Keratinocyte (primary cell): ENCODE measurements around the gene MLLT10. TPM values are rescaled to one million over a fixed set of nuclear protein-coding genes. Genes with fewer than 3 reads are reported as not detected.

Experiments
- DNase-seq: peaks from one replicate; pipeline ENCODE4 v3.0.0-alpha.2; 2011; ENCODE audit warnings: low read depth, missing footprints, low spot score
- FAIRE-seq: peaks from 2 replicates; lab custom pipeline; 2011; peaks lifted over from hg19 to GRCh38; lab: Jason Lieb, UNC
- H2AFZ ChIP-seq: 2 replicates; pipeline ENCODE4 v1.6.0; 2012; ENCODE audit warnings: low read length, control low read depth, inconsistent platforms; ENCODE audit not compliant: control insufficient read depth
- H3K27ac ChIP-seq: 2 replicates; pipeline ENCODE4 v1.5.1; 2011; ENCODE audit warnings: low read length; ENCODE audit not compliant: control insufficient read depth, insufficient read depth
- H3K27me3 ChIP-seq: 3 replicates; pipeline ENCODE4 v1.6.0; 2011; ENCODE audit warnings: low read length; ENCODE audit not compliant: control insufficient read depth, insufficient read depth; ENCODE audit errors: extremely low read depth
- H3K36me3 ChIP-seq, 2 experiments: 2 replicates in 1 of 2; 3 replicates in 1 of 2; pipeline ENCODE4 v1.5.1; 2011; ENCODE audit warnings: low read length in 2 of 2, mild to moderate bottlenecking in 1 of 2; ENCODE audit not compliant: control insufficient read depth in 2 of 2, insufficient read depth in 2 of 2; ENCODE audit errors: extremely low read depth in 1 of 2
- H3K4me1 ChIP-seq: 3 replicates; pipeline ENCODE4 v1.5.1; 2011; ENCODE audit warnings: low read length; ENCODE audit not compliant: control insufficient read depth, insufficient read depth; ENCODE audit errors: extremely low read depth
- H3K4me2 ChIP-seq: 3 replicates; pipeline ENCODE4 v1.6.0; 2011; ENCODE audit warnings: low read depth, low read length; ENCODE audit not compliant: control insufficient read depth, insufficient read depth; ENCODE audit errors: extremely low read depth
- H3K4me3 ChIP-seq, 3 experiments: fragments of 200-600 bp in 1 of 3; sonication (generic) in 1 of 3; 2 replicates in 2 of 3; 3 replicates in 1 of 3; pipeline ENCODE4 v1.5.1; 2011 to 2016; ENCODE audit warnings: low read length in 3 of 3, mild to moderate bottlenecking in 3 of 3, control low read depth in 2 of 3, inconsistent platforms in 1 of 3, low read depth in 1 of 3, mixed read lengths in 1 of 3, mixed run types in 1 of 3, moderate library complexity in 1 of 3; ENCODE audit not compliant: control insufficient read depth in 2 of 3, insufficient read depth in 2 of 3; ENCODE audit errors: extremely low read depth in 1 of 3
- H3K79me2 ChIP-seq: 2 replicates; pipeline ENCODE4 v1.6.0; 2012; ENCODE audit warnings: low read length; ENCODE audit not compliant: control insufficient read depth, insufficient read depth
- H3K9ac ChIP-seq: 3 replicates; pipeline ENCODE4 v1.6.0; 2011; ENCODE audit warnings: low read length; ENCODE audit not compliant: control insufficient read depth, insufficient read depth; ENCODE audit errors: extremely low read depth
- H3K9me1 ChIP-seq: 3 replicates; pipeline ENCODE4 v1.6.0; 2011; ENCODE audit warnings: low read length; ENCODE audit not compliant: control insufficient read depth, insufficient read depth; ENCODE audit errors: extremely low read depth
- H3K9me3 ChIP-seq: 2 replicates; pipeline ENCODE4 v1.5.1; 2012; ENCODE audit warnings: low read depth, low read length; ENCODE audit not compliant: control insufficient read depth
- H4K20me1 ChIP-seq: 3 replicates; pipeline ENCODE4 v1.6.0; 2011; ENCODE audit warnings: low read length; ENCODE audit not compliant: control insufficient read depth, insufficient read depth; ENCODE audit errors: extremely low read depth
- EZH2 ChIP-seq: IDR thresholded peaks from one replicate; pipeline ENCODE4 v1.6.1; 2012; ENCODE audit warnings: inconsistent platforms, mild to moderate bottlenecking, low read length, moderate library complexity
- dilution Hi-C: fragments of 300-500 bp; cut with MboI; formaldehyde crosslinking; loops from one replicate; pipeline ENCODE4 v1.7.0; 2020; ENCODE audit warnings: low sequenced_read_pairs; ENCODE audit not compliant: extremely low pct_ligation_motif_present
- polyA plus RNA-seq, 5 experiments: library from polyadenylated mRNA; depleted of rRNA in 3 of 5; stranded (reverse) in 3 of 5; stranded (forward) in 1 of 5; unstranded in 1 of 5; fragments of >200 nt; gene quantifications; 1 replicate in 1 of 5; 2 replicates in 3 of 5; 3 replicates in 1 of 5; pipeline versions ENCODE4 v1.2.1 to v1.2.3, GENCODE V29; 2011 to 2012; ENCODE audit warnings: missing spikeins in 2 of 5, low read depth in 1 of 5, low replicate concordance in 1 of 5
- TF ChIP-seq, protein P1 (sequence below), 3 experiments: IDR thresholded peaks in 1 of 3; conservative IDR thresholded peaks in 1 of 3; optimal IDR thresholded peaks in 1 of 3; 2 replicates in 2 of 3; 3 replicates in 1 of 3; pipeline versions ENCODE3 to v1.5.1; 2011; ENCODE audit warnings: low read length in 3 of 3, mild to moderate bottlenecking in 3 of 3, moderate library complexity in 2 of 3, control low read depth in 1 of 3, inconsistent platforms in 1 of 3; ENCODE audit not compliant: insufficient read depth in 2 of 3; ENCODE audit errors: extremely low read depth in 1 of 3

The MLLT10 gene
- polyA plus RNA-seq, 1 donor (not counting 4 experiments of a cell fraction or from before 2014, with no cell fraction given), result 40.2 TPM

DNA sequence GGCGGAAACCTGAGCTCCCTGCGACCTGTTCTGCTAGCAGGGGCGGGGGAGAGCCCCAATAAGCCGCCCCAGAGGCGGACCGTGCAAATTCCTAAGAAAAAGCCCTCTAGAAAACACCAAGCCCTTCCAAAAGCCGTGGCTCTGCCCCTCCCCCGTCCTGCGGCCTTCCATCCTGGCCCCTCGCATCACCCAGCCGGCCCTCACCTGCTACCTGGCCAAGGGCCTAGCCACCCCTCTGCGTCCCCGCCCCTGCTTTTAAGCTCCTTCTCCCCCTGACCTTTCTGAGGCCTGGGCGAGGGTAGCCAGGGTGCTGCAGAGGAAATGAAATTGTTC, 33.5 kb upstream of the MLLT10 start:
- Histone ChIP-seq H3K9ac (peak overlapping the region; percentile 28), H3K4me1 (no peaks in the 10 kb centered on the region), H3K27ac (no peak overlapping the region), H3K9me3 (no peaks in the 10 kb centered on the region), H3K9me1 (no peaks in the 10 kb centered on the region), H3K79me2 (no peaks in the 10 kb centered on the region), H3K27me3 (no peaks in the 10 kb centered on the region), H3K4me2 (peak overlapping the region; percentile 41), H2AFZ (peak overlapping the region; percentile 54), H4K20me1 (no peaks in the 10 kb centered on the region), H3K36me3 (no peaks in the 10 kb centered on the region), H3K4me3 (no peak overlapping the region)
- dilution Hi-C loops, result no loop called here
- FAIRE-seq (no peak), DNase-seq (no peak)
- TF ChIP-seq, protein P1, sequence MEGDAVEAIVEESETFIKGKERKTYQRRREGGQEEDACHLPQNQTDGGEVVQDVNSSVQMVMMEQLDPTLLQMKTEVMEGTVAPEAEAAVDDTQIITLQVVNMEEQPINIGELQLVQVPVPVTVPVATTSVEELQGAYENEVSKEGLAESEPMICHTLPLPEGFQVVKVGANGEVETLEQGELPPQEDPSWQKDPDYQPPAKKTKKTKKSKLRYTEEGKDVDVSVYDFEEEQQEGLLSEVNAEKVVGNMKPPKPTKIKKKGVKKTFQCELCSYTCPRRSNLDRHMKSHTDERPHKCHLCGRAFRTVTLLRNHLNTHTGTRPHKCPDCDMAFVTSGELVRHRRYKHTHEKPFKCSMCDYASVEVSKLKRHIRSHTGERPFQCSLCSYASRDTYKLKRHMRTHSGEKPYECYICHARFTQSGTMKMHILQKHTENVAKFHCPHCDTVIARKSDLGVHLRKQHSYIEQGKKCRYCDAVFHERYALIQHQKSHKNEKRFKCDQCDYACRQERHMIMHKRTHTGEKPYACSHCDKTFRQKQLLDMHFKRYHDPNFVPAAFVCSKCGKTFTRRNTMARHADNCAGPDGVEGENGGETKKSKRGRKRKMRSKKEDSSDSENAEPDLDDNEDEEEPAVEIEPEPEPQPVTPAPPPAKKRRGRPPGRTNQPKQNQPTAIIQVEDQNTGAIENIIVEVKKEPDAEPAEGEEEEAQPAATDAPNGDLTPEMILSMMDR (optimal IDR thresholded peaks at IDR 0.05 in 1 of 3, IDR thresholded peaks at IDR 0.05 in 1 of 3, conservative IDR thresholded peaks at IDR 0.05 in 1 of 3; ENCODE audit: extremely low read depth in 1 of 3, insufficient read depth in 2 of 3, low read length in 3 of 3), result no peak
- TF ChIP-seq EZH2, result no peak

DNA sequence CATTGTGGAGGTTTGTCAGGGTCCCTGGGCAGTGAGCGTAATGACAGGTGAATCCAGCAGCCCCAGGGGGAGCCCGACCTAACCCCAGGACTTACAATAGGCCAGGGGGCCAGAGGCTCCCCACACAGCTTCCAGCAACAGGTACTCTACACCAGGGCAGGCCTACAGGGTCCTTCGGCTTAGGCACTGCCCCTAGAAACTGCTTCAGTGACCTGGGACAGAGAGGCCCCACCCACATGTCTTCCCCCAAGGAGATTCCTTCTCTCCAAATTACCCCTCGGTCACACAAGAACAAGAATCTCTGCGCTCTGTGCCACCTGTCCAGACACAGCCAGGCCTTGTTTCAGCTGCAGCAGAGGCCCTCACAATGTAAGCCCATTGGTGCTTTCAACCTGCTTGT, 32.9 kb upstream of the MLLT10 start:
- H4K20me1 ChIP-seq, result no peaks in the 10 kb centered on the region
- H3K4me3 ChIP-seq, result no peak overlapping the region
- no peak overlapping the region for H3K4me2 ChIP-seq
- FAIRE-seq (no peak), DNase-seq (no peak)
- H3K27ac ChIP-seq, result no peak overlapping the region
- H3K27me3 ChIP-seq, result no peaks in the 10 kb centered on the region
- no peak for TF ChIP-seq EZH2
- TF ChIP-seq, protein P1 (optimal IDR thresholded peaks at IDR 0.05 in 1 of 3, IDR thresholded peaks at IDR 0.05 in 1 of 3, conservative IDR thresholded peaks at IDR 0.05 in 1 of 3; ENCODE audit: extremely low read depth in 1 of 3, insufficient read depth in 2 of 3, low read length in 3 of 3), result no peak
- no peaks in the 10 kb centered on the region for H3K4me1 ChIP-seq
- H3K9me1 ChIP-seq, result no peaks in the 10 kb centered on the region
- no peaks in the 10 kb centered on the region for H3K79me2 ChIP-seq
- H3K9me3 ChIP-seq, result no peaks in the 10 kb centered on the region
- dilution Hi-C loops, result no loop called here
- no peak overlapping the region for H3K9ac ChIP-seq
- no peaks in the 10 kb centered on the region for H3K36me3 ChIP-seq
- no peak overlapping the region for H2AFZ ChIP-seq
